Measurements from ENCODE around the gene S100A13.

DNA sequence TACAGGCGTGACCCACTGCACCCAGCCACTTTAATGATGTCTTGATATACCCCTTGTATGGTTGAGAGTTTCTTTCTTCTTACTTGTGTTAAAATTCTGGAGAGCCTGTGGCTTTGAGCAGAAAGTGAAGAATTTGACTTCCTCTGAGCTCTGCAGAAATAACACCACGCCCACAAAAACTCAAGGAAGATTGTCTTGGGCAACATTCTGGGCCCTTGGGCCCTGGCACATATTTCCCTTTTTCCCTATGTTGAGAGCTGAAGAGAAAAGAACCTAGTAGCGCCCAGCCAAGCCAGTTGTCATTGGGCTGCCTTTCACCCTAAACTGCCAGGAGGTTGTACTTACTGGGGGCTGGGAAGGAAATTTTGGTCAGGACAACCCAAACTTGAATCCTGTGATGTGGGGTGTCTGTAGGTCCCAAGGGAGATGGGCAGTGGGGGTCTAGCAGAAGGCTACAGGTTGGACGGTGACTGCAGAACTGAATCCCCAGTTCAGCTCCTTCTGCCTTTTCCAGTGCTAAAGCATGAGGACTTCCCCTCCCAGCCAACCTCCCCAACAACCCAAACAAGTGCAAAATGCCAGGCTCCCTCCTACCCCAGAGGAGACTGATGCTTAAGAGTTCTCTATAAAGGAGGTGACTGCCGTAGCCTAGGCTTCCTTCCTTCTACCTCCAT lies 19.5 kb upstream of the S100A13 start:
- TF ChIP-seq, protein P1, sequence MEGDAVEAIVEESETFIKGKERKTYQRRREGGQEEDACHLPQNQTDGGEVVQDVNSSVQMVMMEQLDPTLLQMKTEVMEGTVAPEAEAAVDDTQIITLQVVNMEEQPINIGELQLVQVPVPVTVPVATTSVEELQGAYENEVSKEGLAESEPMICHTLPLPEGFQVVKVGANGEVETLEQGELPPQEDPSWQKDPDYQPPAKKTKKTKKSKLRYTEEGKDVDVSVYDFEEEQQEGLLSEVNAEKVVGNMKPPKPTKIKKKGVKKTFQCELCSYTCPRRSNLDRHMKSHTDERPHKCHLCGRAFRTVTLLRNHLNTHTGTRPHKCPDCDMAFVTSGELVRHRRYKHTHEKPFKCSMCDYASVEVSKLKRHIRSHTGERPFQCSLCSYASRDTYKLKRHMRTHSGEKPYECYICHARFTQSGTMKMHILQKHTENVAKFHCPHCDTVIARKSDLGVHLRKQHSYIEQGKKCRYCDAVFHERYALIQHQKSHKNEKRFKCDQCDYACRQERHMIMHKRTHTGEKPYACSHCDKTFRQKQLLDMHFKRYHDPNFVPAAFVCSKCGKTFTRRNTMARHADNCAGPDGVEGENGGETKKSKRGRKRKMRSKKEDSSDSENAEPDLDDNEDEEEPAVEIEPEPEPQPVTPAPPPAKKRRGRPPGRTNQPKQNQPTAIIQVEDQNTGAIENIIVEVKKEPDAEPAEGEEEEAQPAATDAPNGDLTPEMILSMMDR (IDR thresholded peaks at IDR 0.05), result no peak
- no peak for TF ChIP-seq POLR2AphosphoS5 (IDR thresholded peaks at IDR 0.05; ENCODE audit: low read depth, low read length)

Measured in Panc1 (cell line).